Left renal cortex interstitium (tissue), 4 donors: Measurements from ENCODE around the gene PTGS1. TPM values are rescaled to one million over a fixed set of nuclear protein-coding genes. Genes with fewer than 3 reads are reported as not detected.
"Not testable (repeated sequence)": the region's sequence is repeated elsewhere in the genome, so short reads cannot be mapped to it uniquely, and the experiment has no call there.

Source experiments
- DNase-seq, 4 donors: peaks; one replicate each; pipeline ENCODE4 v3.0.0-alpha.2; 2013; ENCODE audit warnings: low read depth in 4 of 4, low spot score in 2 of 4, missing footprints in 1 of 4
- polyA plus RNA-seq, 4 donors: library from polyadenylated mRNA; unstranded; fragments of 120-200 nt; gene quantifications; one replicate each; pipeline ENCODE4 v1.2.1, GENCODE V29; 2013; ENCODE audit not compliant: insufficient read length in 4 of 4

The PTGS1 gene
- polyA plus RNA-seq, 4 donors, result 5.2 to 7.2 (median 5.6) TPM

- no peak for DNase-seq
Measured at GRCh38 chr9:122394265-122395125, 23.7 kb downstream of the PTGS1 start.

GRCh38 chr9:122396614-122397148, 25.9 kb downstream of the PTGS1 start:
- DNase-seq, result no peak

GRCh38 chr9:122397749-122398148, 26.9 kb downstream of the PTGS1 start:
- no peak for DNase-seq

- no peak for DNase-seq
Measured at GRCh38 chr9:122398371-122398924, 27.6 kb downstream of the PTGS1 start.

- no peak for DNase-seq
Measured at GRCh38 chr9:122401896-122402295, 31.1 kb downstream of the PTGS1 start.

GRCh38 chr9:122402403-122402871, 31.6 kb downstream of the PTGS1 start:
- DNase-seq, result no peak

GRCh38 chr9:122402874-122403273, 32.0 kb downstream of the PTGS1 start:
- no peak for DNase-seq

GRCh38 chr9:122403381-122404000, 32.7 kb downstream of the PTGS1 start:
- no peak for DNase-seq

- not testable (repeated sequence) for DNase-seq
Measured at GRCh38 chr9:122405304-122406069, 34.7 kb downstream of the PTGS1 start.

- DNase-seq, result no peak
Measured at GRCh38 chr9:122406070-122406890, 35.5 kb downstream of the PTGS1 start.

- not testable (repeated sequence) for DNase-seq
Measured at GRCh38 chr9:122414108-122414507, 43.3 kb downstream of the PTGS1 start.

GRCh38 chr9:122418016-122418415, 47.2 kb downstream of the PTGS1 start:
- DNase-seq, result no peak

GRCh38 chr9:122420315-122420714, 49.5 kb downstream of the PTGS1 start:
- no peak for DNase-seq

- DNase-seq, result no peak
Measured at GRCh38 chr9:122425087-122425486, 54.3 kb downstream of the PTGS1 start.

GRCh38 chr9:122426723-122427122, 55.9 kb downstream of the PTGS1 start:
- no peak for DNase-seq

GRCh38 chr9:122442568-122442967, 71.7 kb downstream of the PTGS1 start:
- no peak for DNase-seq

GRCh38 chr9:122444041-122444733, 73.4 kb downstream of the PTGS1 start:
- no peak for DNase-seq
